HEK293 (cell line): ENCODE data around the gene RASSF1.

Experiments
- CTCF ChIA-PET: fragments of 350-600 bp; formaldehyde crosslinking; extraction: SDS; loops from one replicate; lab custom pipeline; 2021; ENCODE audit warnings: antibody characterized with exemption; lab: Yijun Ruan, JAX
- POLR2A ChIA-PET: fragments of 300-600 bp; formaldehyde crosslinking; extraction: SDS; loops from one replicate; lab custom pipeline; 2020; ENCODE audit warnings: antibody characterized with exemption, inconsistent platforms; lab: Yijun Ruan, JAX
- H3K27ac ChIP-seq: fragments of 200-500 bp; sonication (Bioruptor generic); 2 replicates; pipeline ENCODE4 v1.5.1; 2014; ENCODE audit warnings: low read depth, low read length, control low read depth, inconsistent platforms; ENCODE audit errors: extremely low read depth
- H3K36me3 ChIP-seq, 2 experiments: fragments of 200-500 bp in 1 of 2; sonication (Bioruptor generic) in 1 of 2; 1 replicate in 1 of 2; 2 replicates in 1 of 2; pipeline ENCODE4 v1.5.1; 2014 to 2017; ENCODE audit warnings: inconsistent platforms in 2 of 2, low read length in 2 of 2; ENCODE audit not compliant: control insufficient read depth in 2 of 2, insufficient read depth in 1 of 2
- H3K4me1 ChIP-seq: fragments of 200-500 bp; sonication (Bioruptor generic); 2 replicates; pipeline ENCODE4 v1.5.1; 2014; ENCODE audit warnings: mild to moderate bottlenecking, low read length, inconsistent platforms; ENCODE audit not compliant: control insufficient read depth, insufficient read depth
- H3K4me3 ChIP-seq: 2 replicates; pipeline ENCODE4 v1.5.1; 2011; ENCODE audit warnings: low read depth, mild to moderate bottlenecking, control low read depth, low read length, moderate library complexity
- H3K9me3 ChIP-seq: fragments of 200-500 bp; sonication (Bioruptor generic); 2 replicates; pipeline ENCODE4 v1.5.1; 2014; ENCODE audit warnings: low read depth, low read length, inconsistent platforms; ENCODE audit not compliant: control insufficient read depth, insufficient read depth
- KLF1 ChIP-seq: fragments of 450-650 bp; formaldehyde crosslinking; IDR thresholded peaks from 2 replicates; pipeline ENCODE4 v1.5.1; 2016; ENCODE audit warnings: missing biosample characterization, missing genetic modification characterization
- KLF16 ChIP-seq: fragments of 450-650 bp; formaldehyde crosslinking; IDR thresholded peaks from 2 replicates; pipeline ENCODE4 v1.5.1; 2017; ENCODE audit warnings: missing biosample characterization, missing genetic modification characterization
- PATZ1 ChIP-seq: fragments of 450-650 bp; formaldehyde crosslinking; IDR thresholded peaks from 2 replicates; pipeline ENCODE4 v1.5.1; 2016; ENCODE audit warnings: missing biosample characterization, missing genetic modification characterization
- SETDB1 ChIP-seq: IDR thresholded peaks from one replicate; pipeline ENCODE4 v1.6.1; 2017; ENCODE audit warnings: mild to moderate bottlenecking, low read length, moderate library complexity, mixed read lengths; ENCODE audit not compliant: insufficient read length
- SP2 ChIP-seq: fragments of 450-650 bp; formaldehyde crosslinking; IDR thresholded peaks from 2 replicates; pipeline ENCODE4 v1.5.1; 2016; ENCODE audit warnings: missing biosample characterization, missing genetic modification characterization
- TSHZ1 ChIP-seq: fragments of 450-650 bp; formaldehyde crosslinking; IDR thresholded peaks from 2 replicates; pipeline ENCODE4 v1.5.1; 2016; ENCODE audit warnings: missing biosample characterization, missing genetic modification characterization, borderline replicate concordance
- ZBTB11 ChIP-seq: fragments of 450-650 bp; formaldehyde crosslinking; conservative IDR thresholded peaks from 2 replicates; pipeline ENCODE4 v1.5.1; 2016; ENCODE audit warnings: low read depth, missing biosample characterization, missing genetic modification characterization
- ZBTB20 ChIP-seq: fragments of 450-650 bp; formaldehyde crosslinking; IDR thresholded peaks from 2 replicates; pipeline ENCODE4 v1.5.1; 2016; ENCODE audit warnings: missing biosample characterization, missing genetic modification characterization
- ZBTB8A ChIP-seq: fragments of 450-650 bp; formaldehyde crosslinking; IDR thresholded peaks from 2 replicates; pipeline ENCODE4 v1.5.1; 2016; ENCODE audit warnings: missing biosample characterization, missing genetic modification characterization
- ZFHX2 ChIP-seq: fragments of 450-650 bp; formaldehyde crosslinking; conservative IDR thresholded peaks from 2 replicates; pipeline ENCODE4 v1.5.1; 2016; ENCODE audit warnings: missing biosample characterization, missing genetic modification characterization
- ZNF10 ChIP-seq: fragments of 450-650 bp; formaldehyde crosslinking; IDR thresholded peaks from 2 replicates; pipeline ENCODE4 v1.5.1; 2017; ENCODE audit warnings: missing biosample characterization, missing genetic modification characterization
- ZNF121 ChIP-seq: fragments of 450-650 bp; formaldehyde crosslinking; IDR thresholded peaks from 2 replicates; pipeline ENCODE4 v1.5.1; 2016; ENCODE audit warnings: missing biosample characterization, missing genetic modification characterization
- ZNF223 ChIP-seq: fragments of 450-650 bp; formaldehyde crosslinking; IDR thresholded peaks from 2 replicates; pipeline ENCODE4 v1.5.1; 2016; ENCODE audit warnings: missing biosample characterization, missing genetic modification characterization
- ZNF292 ChIP-seq: fragments of 450-650 bp; formaldehyde crosslinking; IDR thresholded peaks from 2 replicates; pipeline ENCODE4 v1.5.1; 2016; ENCODE audit warnings: low read depth, missing biosample characterization, missing genetic modification characterization, borderline replicate concordance
- ZNF335 ChIP-seq: fragments of 450-650 bp; formaldehyde crosslinking; conservative IDR thresholded peaks from 2 replicates; pipeline ENCODE4 v1.5.1; 2016; ENCODE audit warnings: missing biosample characterization, missing genetic modification characterization
- ZNF518A ChIP-seq: fragments of 450-650 bp; formaldehyde crosslinking; conservative IDR thresholded peaks from 2 replicates; pipeline ENCODE4 v1.5.1; 2016; ENCODE audit warnings: low read depth, missing biosample characterization, missing genetic modification characterization
- ZNF529 ChIP-seq: fragments of 450-650 bp; formaldehyde crosslinking; IDR thresholded peaks from 2 replicates; pipeline ENCODE4 v1.5.1; 2017; ENCODE audit warnings: missing genetic modification characterization, missing biosample characterization; ENCODE audit not compliant: insufficient replicate concordance
- ZNF596 ChIP-seq: fragments of 450-650 bp; IDR thresholded peaks from 2 replicates; pipeline ENCODE4 v1.5.0; 2018; ENCODE audit warnings: missing biosample characterization, mild to moderate bottlenecking, missing genetic modification characterization, moderate library complexity
- ZNF76 ChIP-seq: fragments of 450-650 bp; formaldehyde crosslinking; IDR thresholded peaks from 2 replicates; pipeline ENCODE4; 2016; ENCODE audit warnings: low read depth, missing biosample characterization, missing genetic modification characterization, borderline replicate concordance
- ZSCAN16 ChIP-seq: fragments of 450-650 bp; formaldehyde crosslinking; IDR thresholded peaks from 2 replicates; pipeline ENCODE4 v1.5.1; 2016; ENCODE audit warnings: missing biosample characterization, missing genetic modification characterization

The RASSF1 gene

GRCh38 chr3:50337175-50337861 lies 3.3 kb downstream of the RASSF1 start (continued):
- TF ChIP-seq ZNF518A (tag by site-specific recombination) (no peak), SP2 (tag by site-specific recombination) (peak; percentile 92), ZNF596 (tag by site-specific recombination) (no peak), SETDB1 (no peak), ZBTB11 (tag by site-specific recombination) (no peak), ZFHX2 (peak; percentile 91), ZBTB8A (tag by site-specific recombination) (no peak), ZNF292 (tag by site-specific recombination) (no peak), PATZ1 (tag by site-specific recombination) (peak; percentile 95)

- CTCF ChIA-PET = interaction anchor here (0.7 to 2.6 kb wide), 9 partner anchors 8 to 206 kb away, joined by 3 to 13 read pairs (median 4); partner anchors contain the start of gene TUSC2
- peak overlapping the region; percentile 96 for H3K4me3 ChIP-seq
- no peaks in the 10 kb centered on the region for H3K9me3 ChIP-seq
- H3K36me3 ChIP-seq = peaks cover 3 to 35% of the 10 kb centered on the region in 2 experiments; a peak in 2 of 3 replicates
- H3K4me1 ChIP-seq = no peaks in the 10 kb centered on the region; the same call in 1 of the 2 replicates
- H3K27ac ChIP-seq = peak overlapping the region; percentile 88
- POLR2A ChIA-PET = interaction anchor here (0.6 to 2.7 kb wide), 26 partner anchors 8 to 1060 kb away, joined by 3 to 63 read pairs (median 6); partner anchors contain the start of genes CYB561D2, GNAI2, HEMK1 and HYAL2
- TF ChIP-seq TSHZ1 (tag by site-specific recombination) = no peak
- peak; percentile 35 for TF ChIP-seq ZNF335 (tag by site-specific recombination)
- TF ChIP-seq ZNF76 (tag by site-specific recombination) = 0 out of 2 replicates have a peak, but pooled peaks have one; percentile 13
- TF ChIP-seq ZNF529 (tag by site-specific recombination) = no peak
- TF ChIP-seq ZNF223 (tag by site-specific recombination) = peak; percentile 97
- no peak for TF ChIP-seq KLF1 (tag by site-specific recombination)
- no peak; the same call in 1 of the 2 replicates for TF ChIP-seq KLF16 (tag by site-specific recombination)
- TF ChIP-seq ZNF10 (tag by site-specific recombination) = no peak
- TF ChIP-seq ZBTB20 (tag by site-specific recombination) = peak; percentile 99
- no peak for TF ChIP-seq ZNF121
- 0 out of 2 replicates have a peak, but pooled peaks have one; percentile 26 for TF ChIP-seq ZSCAN16 (tag by site-specific recombination)
Measured at GRCh38 chr3:50336452-50337174, 4.0 kb downstream of the RASSF1 start.
